ENCODE data around the gene ABCF2. TPM values are rescaled to one million over a fixed set of nuclear protein-coding genes. Genes with fewer than 3 reads are reported as not detected.

Gene ABCF2
- total RNA-seq, 1 donor from 2014 or later, result 47.3 TPM

DNA sequence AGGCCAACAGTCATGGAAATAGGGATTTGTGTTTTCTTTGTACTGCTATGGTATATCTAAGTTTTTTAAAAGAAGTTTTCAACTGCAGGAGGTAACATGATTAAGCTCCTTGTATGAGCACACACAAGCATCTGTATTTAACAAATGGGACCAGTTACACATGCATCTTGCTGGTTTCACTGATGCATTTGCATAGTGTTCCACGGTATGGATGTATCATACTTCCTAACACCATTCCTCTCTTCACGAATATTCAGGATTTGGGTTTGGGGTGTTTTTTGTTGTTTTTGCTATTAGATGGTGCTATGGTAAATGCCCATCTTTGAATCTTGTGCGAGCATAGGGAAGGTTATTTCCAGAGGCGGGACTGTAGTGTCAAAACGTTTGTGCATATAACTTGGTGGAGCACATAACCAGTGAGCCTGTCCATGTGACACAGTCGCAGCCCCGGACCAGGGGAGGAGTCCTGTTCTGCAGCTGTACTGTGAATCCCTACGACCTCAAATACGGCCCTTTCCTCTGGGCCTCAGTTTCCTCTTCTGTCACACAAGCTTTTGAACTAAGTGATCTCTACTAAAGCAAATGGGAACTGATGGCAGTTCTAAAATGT is 18.6 kb downstream of the ABCF2 start:
- Mint-ChIP-seq H3K9me3 (no peaks in the 10 kb centered on the region), H3K36me3 (ENCODE audit: low read depth) (peaks cover 22% of the 10 kb centered on the region), H3K27me3 (peaks cover 20% of the 10 kb centered on the region), H3K4me1 (no peaks in the 10 kb centered on the region), H3K4me3 (no peak overlapping the region), H3K27ac (no peak overlapping the region)
- intact Hi-C loops (cut with micrococcal nuclease), result no loop called here
- CTCF ChIA-PET, result no interaction called here
- POLR2A ChIA-PET, result interaction anchor here (0.5 kb wide), 1 partner anchor 182 kb away, joined by 3 read pairs; no protein-coding TSS in a partner anchor
- TF ChIP-seq, protein P1, sequence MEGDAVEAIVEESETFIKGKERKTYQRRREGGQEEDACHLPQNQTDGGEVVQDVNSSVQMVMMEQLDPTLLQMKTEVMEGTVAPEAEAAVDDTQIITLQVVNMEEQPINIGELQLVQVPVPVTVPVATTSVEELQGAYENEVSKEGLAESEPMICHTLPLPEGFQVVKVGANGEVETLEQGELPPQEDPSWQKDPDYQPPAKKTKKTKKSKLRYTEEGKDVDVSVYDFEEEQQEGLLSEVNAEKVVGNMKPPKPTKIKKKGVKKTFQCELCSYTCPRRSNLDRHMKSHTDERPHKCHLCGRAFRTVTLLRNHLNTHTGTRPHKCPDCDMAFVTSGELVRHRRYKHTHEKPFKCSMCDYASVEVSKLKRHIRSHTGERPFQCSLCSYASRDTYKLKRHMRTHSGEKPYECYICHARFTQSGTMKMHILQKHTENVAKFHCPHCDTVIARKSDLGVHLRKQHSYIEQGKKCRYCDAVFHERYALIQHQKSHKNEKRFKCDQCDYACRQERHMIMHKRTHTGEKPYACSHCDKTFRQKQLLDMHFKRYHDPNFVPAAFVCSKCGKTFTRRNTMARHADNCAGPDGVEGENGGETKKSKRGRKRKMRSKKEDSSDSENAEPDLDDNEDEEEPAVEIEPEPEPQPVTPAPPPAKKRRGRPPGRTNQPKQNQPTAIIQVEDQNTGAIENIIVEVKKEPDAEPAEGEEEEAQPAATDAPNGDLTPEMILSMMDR (IDR thresholded peaks at IDR 0.05), result no peak
- no peak for DNase-seq
- ATAC-seq (ENCODE audit: low read depth), result no peak

DNA sequence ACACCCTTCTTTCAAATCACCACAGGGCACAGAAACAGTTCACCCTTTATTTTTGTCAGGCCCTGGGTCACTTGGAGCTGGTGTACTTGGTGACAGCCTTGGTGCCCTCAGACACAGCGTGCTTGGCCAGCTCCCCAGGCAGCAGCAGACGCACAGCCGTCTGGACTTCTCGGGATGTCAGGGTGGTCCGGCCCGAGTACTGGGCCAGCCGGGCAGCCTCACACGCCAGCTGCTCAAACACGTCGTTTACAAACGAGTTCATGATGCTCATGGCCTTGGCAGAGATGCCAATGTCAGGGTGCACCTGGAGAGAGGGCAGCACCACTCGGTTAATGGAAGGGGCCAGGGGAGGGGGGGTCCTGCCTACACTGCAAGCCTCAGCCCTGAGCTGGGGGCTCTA is 19.2 kb downstream of the ABCF2 start:
- ChIA-PET POLR2A (interaction anchor here (0.5 kb wide), 1 partner anchor 181 kb away, joined by 3 read pairs; no protein-coding TSS in a partner anchor), CTCF (no interaction called here)
- ATAC-seq (ENCODE audit: low read depth) (no peak), DNase-seq (no peak)
- Mint-ChIP-seq H3K36me3 (ENCODE audit: low read depth) (peaks cover 16% of the 10 kb centered on the region), H3K9me3 (no peaks in the 10 kb centered on the region), H3K27ac (no peak overlapping the region), H3K4me3 (no peak overlapping the region), H3K4me1 (no peaks in the 10 kb centered on the region), H3K27me3 (peaks cover 21% of the 10 kb centered on the region)
- TF ChIP-seq, protein P1 (IDR thresholded peaks at IDR 0.05), result no peak
- intact Hi-C loops (cut with micrococcal nuclease), result no loop called here

- POLR2A ChIA-PET, result no interaction called here
- Mint-ChIP-seq H3K4me3 (no peak overlapping the region), H3K27me3 (peaks cover 21% of the 10 kb centered on the region), H3K4me1 (no peaks in the 10 kb centered on the region), H3K36me3 (ENCODE audit: low read depth) (peaks cover 13% of the 10 kb centered on the region), H3K27ac (no peak overlapping the region), H3K9me3 (no peaks in the 10 kb centered on the region)
- DNase-seq (no peak), ATAC-seq (ENCODE audit: low read depth) (no peak)
- intact Hi-C loops (cut with micrococcal nuclease), result no loop called here
- CTCF ChIA-PET, result no interaction called here
- TF ChIP-seq, protein P1 (IDR thresholded peaks at IDR 0.05), result no peak
Measured at GRCh38 chr7:151207315-151207714, 19.7 kb downstream of the ABCF2 start.

GRCh38 chr7:151206914-151207313 is 20.1 kb downstream of the ABCF2 start:
- DNase-seq, result no peak
- Mint-ChIP-seq H3K27ac (no peak overlapping the region), H3K27me3 (peaks cover 21% of the 10 kb centered on the region), H3K4me3 (no peak overlapping the region), H3K4me1 (no peaks in the 10 kb centered on the region), H3K36me3 (ENCODE audit: low read depth) (peaks cover 11% of the 10 kb centered on the region), H3K9me3 (no peaks in the 10 kb centered on the region)
- ChIA-PET CTCF (no interaction called here), POLR2A (no interaction called here)
- intact Hi-C loops (cut with micrococcal nuclease), result no loop called here
- ATAC-seq (ENCODE audit: low read depth), result no peak
- TF ChIP-seq, protein P1 (IDR thresholded peaks at IDR 0.05), result no peak

DNA sequence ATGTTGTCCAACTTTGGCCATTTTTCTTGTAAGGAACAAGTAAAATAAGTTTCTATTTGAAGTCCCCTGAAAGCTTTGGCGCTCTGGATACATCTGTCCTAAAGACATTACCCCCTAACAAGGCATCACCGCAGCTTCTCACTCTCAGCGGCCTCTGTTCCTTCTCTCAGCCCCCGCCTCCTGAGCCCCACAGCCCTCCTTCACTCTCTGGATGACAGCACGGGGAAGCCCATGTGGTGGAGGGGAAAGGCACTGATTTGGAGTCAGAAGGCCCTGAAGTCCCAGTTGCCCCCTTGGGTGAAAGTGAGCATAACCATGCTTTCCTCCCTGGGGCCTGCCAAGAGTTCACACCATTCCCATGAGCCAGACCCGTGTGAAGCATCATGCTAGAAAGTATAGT is 21.3 kb downstream of the ABCF2 start:
- CTCF ChIA-PET, result no interaction called here
- H3K27ac Mint-ChIP-seq, result no peak overlapping the region
- DNase-seq (no peak), ATAC-seq (ENCODE audit: low read depth) (no peak)
- TF ChIP-seq, protein P1 (IDR thresholded peaks at IDR 0.05), result no peak
- no peaks in the 10 kb centered on the region for H3K9me3 Mint-ChIP-seq
- no peaks in the 10 kb centered on the region for H3K4me1 Mint-ChIP-seq
- POLR2A ChIA-PET, result no interaction called here
- peaks cover 25% of the 10 kb centered on the region for H3K27me3 Mint-ChIP-seq
- peaks cover 4% of the 10 kb centered on the region for H3K36me3 Mint-ChIP-seq (ENCODE audit: low read depth)
- H3K4me3 Mint-ChIP-seq, result no peak overlapping the region
- intact Hi-C loops (cut with micrococcal nuclease), result no loop called here

All from activated B cell treated with CpG ODN at 0.5 μM for 24 hours (primary cell).